HL-60 (cell line): Measurements from ENCODE around the gene PLOD3.

ENCODE experiments used
- POLR2AphosphoS5 ChIP-seq: IDR thresholded peaks from 2 replicates; pipeline ENCODE4 v1.6.1; 2012; ENCODE audit warnings: low read depth
- REST ChIP-seq: IDR thresholded peaks from 2 replicates; pipeline ENCODE4 v1.6.1; 2012; ENCODE audit warnings: low read depth; ENCODE audit not compliant: insufficient replicate concordance
- SPI1 ChIP-seq: IDR thresholded peaks from 2 replicates; pipeline ENCODE4 v1.6.1; 2012; ENCODE audit warnings: low read depth, mild to moderate bottlenecking, borderline replicate concordance
- TF ChIP-seq, protein P1 (sequence below): IDR thresholded peaks from one replicate; pipeline ENCODE4 v1.5.1; 2011; ENCODE audit warnings: low read length, control low read depth, inconsistent platforms; ENCODE audit not compliant: insufficient read depth

DNA sequence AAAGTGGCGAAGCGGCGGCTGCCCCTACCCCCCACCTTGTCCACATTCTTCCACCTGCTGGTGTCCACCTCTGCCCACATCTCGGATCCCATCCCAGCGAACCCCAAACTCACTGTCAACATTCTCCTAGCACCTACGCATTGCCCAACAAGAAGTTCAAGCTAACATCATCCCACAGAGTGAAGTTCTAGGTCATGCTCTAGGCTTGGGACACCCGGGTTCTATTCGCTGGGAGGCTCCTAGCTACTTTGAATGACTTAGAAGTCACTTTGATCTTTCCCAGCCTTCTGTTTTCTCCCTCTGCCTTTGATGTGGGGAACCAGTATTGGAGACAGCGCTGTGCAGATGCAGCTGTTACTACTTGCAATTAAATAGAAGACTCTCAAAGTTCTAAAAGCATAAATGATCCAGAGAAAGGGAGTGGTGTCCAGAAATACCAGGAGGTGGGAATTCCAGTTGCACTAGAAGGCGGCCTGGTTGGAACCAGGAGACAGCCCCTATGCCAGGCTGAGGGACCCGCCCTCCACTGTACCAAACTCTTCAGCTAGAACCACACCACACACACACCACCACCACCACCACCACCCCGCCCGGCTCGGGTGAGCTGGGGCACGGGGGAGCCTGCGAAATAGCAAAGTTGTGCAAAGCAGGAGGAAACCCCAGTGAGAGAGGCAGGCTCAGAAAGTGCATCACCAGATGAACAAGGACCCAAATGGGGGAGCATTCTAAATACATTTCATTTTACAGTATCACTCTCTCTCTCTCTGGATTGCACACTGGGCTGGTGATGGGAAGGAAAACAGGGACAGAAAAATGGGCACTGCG, 46.6 kb downstream of the PLOD3 start:
- TF ChIP-seq SPI1 (no peak), POLR2AphosphoS5 (no peak), REST (no peak)
- TF ChIP-seq, protein P1, sequence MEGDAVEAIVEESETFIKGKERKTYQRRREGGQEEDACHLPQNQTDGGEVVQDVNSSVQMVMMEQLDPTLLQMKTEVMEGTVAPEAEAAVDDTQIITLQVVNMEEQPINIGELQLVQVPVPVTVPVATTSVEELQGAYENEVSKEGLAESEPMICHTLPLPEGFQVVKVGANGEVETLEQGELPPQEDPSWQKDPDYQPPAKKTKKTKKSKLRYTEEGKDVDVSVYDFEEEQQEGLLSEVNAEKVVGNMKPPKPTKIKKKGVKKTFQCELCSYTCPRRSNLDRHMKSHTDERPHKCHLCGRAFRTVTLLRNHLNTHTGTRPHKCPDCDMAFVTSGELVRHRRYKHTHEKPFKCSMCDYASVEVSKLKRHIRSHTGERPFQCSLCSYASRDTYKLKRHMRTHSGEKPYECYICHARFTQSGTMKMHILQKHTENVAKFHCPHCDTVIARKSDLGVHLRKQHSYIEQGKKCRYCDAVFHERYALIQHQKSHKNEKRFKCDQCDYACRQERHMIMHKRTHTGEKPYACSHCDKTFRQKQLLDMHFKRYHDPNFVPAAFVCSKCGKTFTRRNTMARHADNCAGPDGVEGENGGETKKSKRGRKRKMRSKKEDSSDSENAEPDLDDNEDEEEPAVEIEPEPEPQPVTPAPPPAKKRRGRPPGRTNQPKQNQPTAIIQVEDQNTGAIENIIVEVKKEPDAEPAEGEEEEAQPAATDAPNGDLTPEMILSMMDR, result no peak
